ENCODE results near the gene KCNG2. TPM values are rescaled to one million over a fixed set of nuclear protein-coding genes. Genes with fewer than 3 reads are reported as not detected.

The KCNG2 gene
- total and polyA plus RNA-seq, 3 experiments from 2014 or later, result not detected

- Mint-ChIP-seq H3K9me3 (peaks cover 0 to 2% (median 0%) of the 10 kb centered on the region in 5 donors), H3K27me3 (peaks cover 47 to 57% of the 10 kb centered on the region in 2 donors), H3K36me3 (peaks cover 0 to 4% (median 0%) of the 10 kb centered on the region in 3 donors), H3K27ac (peak overlapping the region in 1 of 8 donors; percentile 40), H3K4me3 (peak overlapping the region in 6 of 7 donors; percentile 3 to 76 (median 69)), H3K4me1 (peaks cover 4 to 21% (median 11%) of the 10 kb centered on the region in 3 donors)
- H3K4me1 ChIP-seq (ENCODE audit: insufficient read depth, low read length), result no peaks in the 10 kb centered on the region
- POLR2A ChIA-PET, result no interaction called here
- DNase-seq, result peak in 1 of 5 donors; percentile 26
- H3K27me3 ChIP-seq (ENCODE audit: insufficient read depth, low read length, poor library complexity, severe bottlenecking), result peaks cover 18% of the 10 kb centered on the region
- H3K36me3 ChIP-seq (ENCODE audit: insufficient read depth, low read length), result no peaks in the 10 kb centered on the region
- H3K27ac ChIP-seq (ENCODE audit: low read depth, low read length), result no peak overlapping the region
- H3K4me3 ChIP-seq (ENCODE audit: low read length), result no peak overlapping the region
- no peaks in the 10 kb centered on the region for H3K9me3 ChIP-seq (ENCODE audit: low read length)
- CTCF ChIA-PET, result no interaction called here
These were observed 970 bp upstream of the KCNG2 start for GRCh38 chr18:79796531-79797405.

- Mint-ChIP-seq H3K27me3 (peaks cover 40 to 48% of the 10 kb centered on the region in 2 donors), H3K27ac (no peak overlapping the region), H3K36me3 (peaks cover 0 to 4% (median 0%) of the 10 kb centered on the region in 3 donors), H3K9me3 (peaks cover 0 to 2% (median 0%) of the 10 kb centered on the region in 5 donors), H3K4me1 (peaks cover 4 to 20% (median 11%) of the 10 kb centered on the region in 3 donors), H3K4me3 (peak overlapping the region in 1 of 7 donors; percentile 45)
- H3K4me3 ChIP-seq (ENCODE audit: low read length), result no peak overlapping the region
- H3K9me3 ChIP-seq (ENCODE audit: low read length), result no peaks in the 10 kb centered on the region
- peaks cover 11% of the 10 kb centered on the region for H3K27me3 ChIP-seq (ENCODE audit: insufficient read depth, low read length, poor library complexity, severe bottlenecking)
- H3K27ac ChIP-seq (ENCODE audit: low read depth, low read length), result no peak overlapping the region
- DNase-seq, result peak in 1 of 5 donors; percentile 26
- no peaks in the 10 kb centered on the region for H3K4me1 ChIP-seq (ENCODE audit: insufficient read depth, low read length)
- POLR2A ChIA-PET, result no interaction called here
- CTCF ChIA-PET, result no interaction called here
- no peaks in the 10 kb centered on the region for H3K36me3 ChIP-seq (ENCODE audit: insufficient read depth, low read length)
These were observed 734 bp downstream of the KCNG2 start for GRCh38 chr18:79798346-79798998.

- Histone ChIP-seq H3K4me3 (ENCODE audit: low read length) (no peak overlapping the region), H3K36me3 (ENCODE audit: insufficient read depth, low read length) (no peaks in the 10 kb centered on the region), H3K27me3 (ENCODE audit: insufficient read depth, low read length, poor library complexity, severe bottlenecking) (peaks cover 11% of the 10 kb centered on the region), H3K9me3 (ENCODE audit: low read length) (no peaks in the 10 kb centered on the region), H3K4me1 (ENCODE audit: insufficient read depth, low read length) (no peaks in the 10 kb centered on the region), H3K27ac (ENCODE audit: low read depth, low read length) (no peak overlapping the region)
- peaks cover 40 to 48% of the 10 kb centered on the region in 2 donors for H3K27me3 Mint-ChIP-seq
- no peak overlapping the region for H3K27ac Mint-ChIP-seq
- CTCF ChIA-PET, result no interaction called here
- POLR2A ChIA-PET, result no interaction called here
- H3K4me1 Mint-ChIP-seq, result peaks cover 4 to 20% (median 11%) of the 10 kb centered on the region in 3 donors
- DNase-seq, result peak in 1 of 5 donors; percentile 12
- H3K9me3 Mint-ChIP-seq, result peaks cover 0 to 2% (median 0%) of the 10 kb centered on the region in 5 donors
- H3K36me3 Mint-ChIP-seq, result peaks cover 0 to 4% (median 0%) of the 10 kb centered on the region in 3 donors
- peak overlapping the region in 1 of 7 donors; percentile 45 for H3K4me3 Mint-ChIP-seq
These were observed 1.2 kb downstream of the KCNG2 start for GRCh38 chr18:79798999-79799370.

GRCh38 chr18:79799619-79800370 lies 2.1 kb downstream of the KCNG2 start:
- H3K4me3 ChIP-seq (ENCODE audit: low read length), result no peak overlapping the region
- Mint-ChIP-seq H3K36me3 (peaks cover 0 to 4% (median 0%) of the 10 kb centered on the region in 3 donors), H3K27me3 (peaks cover 35 to 40% of the 10 kb centered on the region in 2 donors), H3K4me1 (peaks cover 4 to 27% (median 11%) of the 10 kb centered on the region in 3 donors), H3K9me3 (peaks cover 0 to 2% (median 0%) of the 10 kb centered on the region in 5 donors), H3K4me3 (peak overlapping the region in 2 of 7 donors; percentile 32 to 46), H3K27ac (no peak overlapping the region)
- POLR2A ChIA-PET, result no interaction called here
- H3K9me3 ChIP-seq (ENCODE audit: low read length), result no peaks in the 10 kb centered on the region
- no peaks in the 10 kb centered on the region for H3K36me3 ChIP-seq (ENCODE audit: insufficient read depth, low read length)
- no peaks in the 10 kb centered on the region for H3K4me1 ChIP-seq (ENCODE audit: insufficient read depth, low read length)
- peak in 1 of 5 donors; percentile 31 for DNase-seq
- peaks cover 11% of the 10 kb centered on the region for H3K27me3 ChIP-seq (ENCODE audit: insufficient read depth, low read length, poor library complexity, severe bottlenecking)
- H3K27ac ChIP-seq (ENCODE audit: low read depth, low read length), result no peak overlapping the region
- CTCF ChIA-PET, result no interaction called here

DNA sequence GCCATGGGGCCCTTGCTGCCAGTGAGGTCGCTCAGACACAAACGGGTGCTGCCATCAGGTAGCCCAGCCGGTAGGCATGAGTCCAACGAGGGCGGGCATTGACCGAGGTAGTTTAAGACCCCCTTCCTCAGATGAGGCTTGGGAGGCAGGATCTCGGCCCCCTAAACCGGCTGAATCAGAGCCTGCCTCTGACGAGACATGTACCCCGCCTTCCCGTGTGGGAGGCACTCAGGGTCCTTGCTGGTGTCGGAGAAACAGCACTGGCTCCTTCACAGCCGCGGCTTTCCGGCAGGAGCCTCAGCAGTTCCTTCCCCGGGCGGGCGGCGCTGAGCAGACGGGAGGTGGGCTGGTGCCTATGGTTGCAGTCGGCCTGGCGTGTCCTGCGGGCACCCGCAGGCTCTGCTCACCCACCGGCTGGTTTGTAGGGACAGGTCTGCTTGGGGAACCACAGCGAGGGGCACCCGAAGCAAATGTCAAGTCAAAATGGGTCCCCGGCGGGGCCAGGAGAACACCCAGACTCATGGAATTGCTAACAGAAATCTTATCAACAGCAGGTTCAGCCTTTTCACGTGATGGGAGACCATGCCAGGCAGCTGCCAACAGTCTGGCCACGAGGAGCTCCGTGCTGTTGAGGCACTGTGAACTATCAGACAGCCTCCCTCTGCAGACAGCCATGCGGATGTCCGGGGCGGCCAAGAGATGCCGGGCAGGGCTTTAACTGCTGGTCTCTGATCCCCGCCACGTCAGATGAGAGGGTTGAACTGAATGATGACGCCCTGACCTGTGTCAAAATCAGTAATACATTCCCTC lies 2.8 kb downstream of the KCNG2 start:
- peak overlapping the region in 1 of 7 donors; percentile 46 for H3K4me3 Mint-ChIP-seq
- peak in 1 of 5 donors; percentile 35 for DNase-seq
- H3K9me3 Mint-ChIP-seq, result peaks cover 0 to 2% (median 0%) of the 10 kb centered on the region in 5 donors
- peaks cover 33 to 36% of the 10 kb centered on the region in 2 donors for H3K27me3 Mint-ChIP-seq
- H3K27ac Mint-ChIP-seq, result no peak overlapping the region
- ChIA-PET POLR2A (no interaction called here), CTCF (no interaction called here)
- H3K4me1 ChIP-seq (ENCODE audit: insufficient read depth, low read length), result no peaks in the 10 kb centered on the region
- peaks cover 11% of the 10 kb centered on the region for H3K27me3 ChIP-seq (ENCODE audit: insufficient read depth, low read length, poor library complexity, severe bottlenecking)
- peaks cover 11 to 35% (median 19%) of the 10 kb centered on the region in 3 donors for H3K4me1 Mint-ChIP-seq
- H3K4me3 ChIP-seq (ENCODE audit: low read length), result no peak overlapping the region
- H3K9me3 ChIP-seq (ENCODE audit: low read length), result no peaks in the 10 kb centered on the region
- H3K27ac ChIP-seq (ENCODE audit: low read depth, low read length), result no peak overlapping the region
- H3K36me3 Mint-ChIP-seq, result peaks cover 0 to 4% (median 0%) of the 10 kb centered on the region in 3 donors
- H3K36me3 ChIP-seq (ENCODE audit: insufficient read depth, low read length), result no peaks in the 10 kb centered on the region

- ChIA-PET POLR2A (no interaction called here), CTCF (no interaction called here)
- Histone ChIP-seq H3K9me3 (ENCODE audit: low read length) (no peaks in the 10 kb centered on the region), H3K36me3 (ENCODE audit: insufficient read depth, low read length) (no peaks in the 10 kb centered on the region), H3K27me3 (ENCODE audit: insufficient read depth, low read length, poor library complexity, severe bottlenecking) (peaks cover 11% of the 10 kb centered on the region), H3K27ac (ENCODE audit: low read depth, low read length) (no peak overlapping the region), H3K4me1 (ENCODE audit: insufficient read depth, low read length) (no peaks in the 10 kb centered on the region), H3K4me3 (ENCODE audit: low read length) (no peak overlapping the region)
- H3K4me3 Mint-ChIP-seq, result no peak overlapping the region
- peaks cover 0 to 4% (median 0%) of the 10 kb centered on the region in 3 donors for H3K36me3 Mint-ChIP-seq
- DNase-seq, result no peak
- no peak overlapping the region for H3K27ac Mint-ChIP-seq
- H3K4me1 Mint-ChIP-seq, result peaks cover 12 to 37% (median 22%) of the 10 kb centered on the region in 3 donors
- H3K9me3 Mint-ChIP-seq, result peaks cover 0 to 2% (median 0%) of the 10 kb centered on the region in 5 donors
- peaks cover 33% of the 10 kb centered on the region in 2 donors for H3K27me3 Mint-ChIP-seq
These were observed 3.5 kb downstream of the KCNG2 start for GRCh38 chr18:79801217-79801616.

GRCh38 chr18:79801641-79802040 lies 3.9 kb downstream of the KCNG2 start:
- peak in 1 of 5 donors; percentile 17 for DNase-seq
- Histone ChIP-seq H3K4me3 (ENCODE audit: low read length) (no peak overlapping the region), H3K27me3 (ENCODE audit: insufficient read depth, low read length, poor library complexity, severe bottlenecking) (peaks cover 11% of the 10 kb centered on the region), H3K9me3 (ENCODE audit: low read length) (no peaks in the 10 kb centered on the region), H3K4me1 (ENCODE audit: insufficient read depth, low read length) (no peaks in the 10 kb centered on the region), H3K36me3 (ENCODE audit: insufficient read depth, low read length) (no peaks in the 10 kb centered on the region), H3K27ac (ENCODE audit: low read depth, low read length) (no peak overlapping the region)
- H3K4me3 Mint-ChIP-seq, result no peak overlapping the region
- H3K27ac Mint-ChIP-seq, result peak overlapping the region in 1 of 8 donors; percentile 29
- ChIA-PET POLR2A (no interaction called here), CTCF (no interaction called here)
- peaks cover 12 to 35% (median 22%) of the 10 kb centered on the region in 3 donors for H3K4me1 Mint-ChIP-seq
- H3K9me3 Mint-ChIP-seq, result peaks cover 0 to 2% (median 0%) of the 10 kb centered on the region in 5 donors
- H3K36me3 Mint-ChIP-seq, result peaks cover 0 to 4% (median 0%) of the 10 kb centered on the region in 3 donors
- H3K27me3 Mint-ChIP-seq, result peaks cover 29 to 30% of the 10 kb centered on the region in 2 donors
